Neural progenitor cell (in vitro differentiated cells): Measurements from ENCODE around the gene PSMB5.

Experiments
- CTCF ChIP-seq: fragments of 200-600 bp; sonication (generic); IDR thresholded peaks from 2 replicates; pipeline ENCODE4 v1.5.1; 2017; ENCODE audit warnings: antibody characterized with exemption, mild to moderate bottlenecking
- EZH2 ChIP-seq: fragments of 200-600 bp; sonication (generic); IDR thresholded peaks from 2 replicates; pipeline ENCODE4 v1.6.1; 2017; ENCODE audit warnings: antibody characterized with exemption, mild to moderate bottlenecking, moderate library complexity

- TF ChIP-seq CTCF, result no peak
- TF ChIP-seq EZH2, result no peak
Measured at GRCh38 chr14:23028799-23029198, 5.9 kb downstream of the PSMB5 start.
